HepG2 (cell line): ENCODE data around the gene TRPC3. TPM values are rescaled to one million over a fixed set of nuclear protein-coding genes. Genes with fewer than 3 reads are reported as not detected.

Experiments used
- ATAC-seq: fragments of 200-7000 bp; cut with Tn5 transposase; 3 replicates; pipeline ENCODE4 v1.9.1; 2020; ENCODE audit warnings: mild to moderate bottlenecking, moderate library complexity
- BruUV-seq: library from RNA; stranded (reverse); fragments of 400-500 nt; replicated peaks from 2 replicates; lab custom pipeline; 2021; lab: Mats Ljungman, UMichigan
- CTCF ChIA-PET: fragments of 300-600 bp; formaldehyde crosslinking; extraction: SDS; loops from one replicate; lab custom pipeline; 2021; ENCODE audit warnings: low total read pairs, inconsistent platforms, low intra/inter-chr PET ratio; lab: Yijun Ruan, JAX
- POLR2A ChIA-PET: fragments of 350-600 bp; sonication (Branson Sonifier 250); formaldehyde crosslinking; loops from one replicate; lab custom pipeline; 2020; ENCODE audit warnings: antibody characterized with exemption, inconsistent platforms; lab: Yijun Ruan, JAX
- DNase-seq: peaks from one replicate; pipeline ENCODE4 v3.0.0-alpha.2; 2015; ENCODE audit warnings: low spot score
- FAIRE-seq: peaks from 3 replicates; lab custom pipeline; 2011; peaks lifted over from hg19 to GRCh38; lab: Jason Lieb, UNC
- H2AFZ ChIP-seq: one replicate; pipeline ENCODE4 v1.6.1; 2011; ENCODE audit warnings: low read length, inconsistent platforms
- H3K27ac ChIP-seq: fragments of 300-600 bp; 3 replicates; pipeline ENCODE4 v1.8.0; 2011; ENCODE audit warnings: mixed run types, mild to moderate bottlenecking, mixed read lengths, low read length, inconsistent platforms; ENCODE audit not compliant: insufficient read depth; ENCODE audit errors: extremely low read length
- H3K27me3 ChIP-seq, 2 experiments: fragments of 200-600 bp in 1 of 2; 2 replicates in 1 of 2; 3 replicates in 1 of 2; pipeline versions ENCODE4 v1.6.0 to v1.8.0; 2011; ENCODE audit warnings: low read length in 2 of 2, mild to moderate bottlenecking in 2 of 2, moderate library complexity in 2 of 2, inconsistent platforms in 1 of 2; ENCODE audit not compliant: insufficient read depth in 2 of 2, control insufficient read depth in 1 of 2
- H3K36me3 ChIP-seq, 2 experiments: fragments of 200-600 bp in 1 of 2; replicated peaks in 1 of 2; 2 replicates in 1 of 2; 3 replicates in 1 of 2; pipeline versions ENCODE4 v1.5.1 to v1.8.0; 2011; ENCODE audit warnings: low read length in 2 of 2, inconsistent platforms in 1 of 2; ENCODE audit not compliant: insufficient read depth in 2 of 2, control insufficient read depth in 1 of 2
- H3K4me1 ChIP-seq: 2 replicates; pipeline ENCODE4 v1.5.1; 2012; ENCODE audit warnings: low read length, inconsistent platforms; ENCODE audit not compliant: insufficient read depth
- H3K4me2 ChIP-seq: 2 replicates; pipeline ENCODE4 v1.6.0; 2011; ENCODE audit warnings: low read depth, low read length, inconsistent platforms
- H3K4me3 ChIP-seq, 3 experiments: fragments of 200-600 bp in 1 of 3; sonication (generic), shearing (Covaris generic) in 1 of 3; replicated peaks in 1 of 3; 2 replicates each; pipeline ENCODE4 v1.5.1; 2011 to 2016; ENCODE audit warnings: low read length in 3 of 3, inconsistent platforms in 2 of 3, low read depth in 2 of 3, mild to moderate bottlenecking in 2 of 3, control low read depth in 1 of 3, mixed read lengths in 1 of 3; ENCODE audit not compliant: insufficient read depth in 1 of 3
- H3K79me2 ChIP-seq: one replicate; pipeline ENCODE4 v1.6.1; 2011; ENCODE audit warnings: low read length, inconsistent platforms; ENCODE audit not compliant: insufficient read depth
- H3K9ac ChIP-seq: 2 replicates; pipeline ENCODE4 v1.6.0; 2011; ENCODE audit warnings: mild to moderate bottlenecking, low read depth, low read length, inconsistent platforms; ENCODE audit not compliant: insufficient read depth
- H3K9me3 ChIP-seq: 2 replicates; pipeline ENCODE4 v1.5.1; 2012; ENCODE audit warnings: mild to moderate bottlenecking, low read length
- H4K20me1 ChIP-seq: 2 replicates; pipeline ENCODE4 v1.6.0; 2011; ENCODE audit warnings: inconsistent platforms, mild to moderate bottlenecking, low read length, moderate library complexity; ENCODE audit not compliant: insufficient read depth
- ATF7-NPFF ChIP-seq: sonication (generic); formaldehyde crosslinking; IDR thresholded peaks from 2 replicates; pipeline ENCODE4 v1.8.1; 2023; ENCODE audit warnings: mild to moderate bottlenecking, low read depth, missing genetic modification reagents, moderate library complexity
- ELF1 ChIP-seq: sonication (generic); formaldehyde crosslinking; IDR thresholded peaks from 2 replicates; pipeline ENCODE4 v1.4.0; 2020; ENCODE audit warnings: missing genetic modification reagents
- FIP1L1 ChIP-seq: fragments of 200-400 bp; formaldehyde crosslinking; IDR thresholded peaks from 2 replicates; pipeline ENCODE4 v1.6.1; 2018; ENCODE audit warnings: low read depth, mild to moderate bottlenecking, low read length, moderate library complexity, borderline replicate concordance; ENCODE audit not compliant: insufficient read depth
- FOXC1 ChIP-seq: sonication (generic); formaldehyde crosslinking; IDR thresholded peaks from 2 replicates; pipeline ENCODE4 v1.8.0; 2022; ENCODE audit warnings: mild to moderate bottlenecking, missing genetic modification reagents, borderline replicate concordance
- MAFF ChIP-seq: IDR thresholded peaks from 2 replicates; pipeline ENCODE4 v1.6.1; 2011; ENCODE audit warnings: low read depth, low read length, improper control_type of control experiment
- MTA3 ChIP-seq: sonication (generic); formaldehyde crosslinking; IDR thresholded peaks from 2 replicates; pipeline ENCODE4 v1.4.0; 2020; ENCODE audit warnings: missing genetic modification reagents
- PHF20 ChIP-seq: sonication (generic); formaldehyde crosslinking; IDR thresholded peaks from 2 replicates; pipeline ENCODE4 v1.5.0; 2020; ENCODE audit warnings: mild to moderate bottlenecking, missing genetic modification reagents
- POLR2AphosphoS5 ChIP-seq: IDR thresholded peaks from 2 replicates; pipeline ENCODE4 v1.6.1; 2012; ENCODE audit warnings: low read depth, low read length
- TOPORS ChIP-seq: sonication (generic); formaldehyde crosslinking; IDR thresholded peaks from 2 replicates; pipeline ENCODE4 v1.8.0; 2023; ENCODE audit warnings: mild to moderate bottlenecking, missing genetic modification reagents
- ZBTB20 ChIP-seq: sonication (generic); formaldehyde crosslinking; IDR thresholded peaks from 2 replicates; pipeline ENCODE4 v1.8.1; 2023; ENCODE audit warnings: missing genetic modification reagents, low read depth, mild to moderate bottlenecking, borderline replicate concordance
- ZFP90 ChIP-seq: sonication (generic); formaldehyde crosslinking; IDR thresholded peaks from 2 replicates; pipeline ENCODE4 v1.8.0; 2022; ENCODE audit warnings: missing genetic modification reagents, mild to moderate bottlenecking, inconsistent platforms, borderline replicate concordance
- ZFX ChIP-seq: sonication (generic); formaldehyde crosslinking; IDR thresholded peaks from 2 replicates; pipeline ENCODE4 v1.4.0; 2020; ENCODE audit warnings: mild to moderate bottlenecking, low read depth, missing genetic modification reagents, moderate library complexity
- ZKSCAN5 ChIP-seq: sonication (generic); formaldehyde crosslinking; IDR thresholded peaks from 2 replicates; pipeline ENCODE4 v1.5.1; 2020; ENCODE audit warnings: mild to moderate bottlenecking, missing genetic modification reagents
- ZNF446 ChIP-seq: sonication (generic); formaldehyde crosslinking; IDR thresholded peaks from 2 replicates; pipeline ENCODE4 v1.5.0; 2020; ENCODE audit warnings: mild to moderate bottlenecking, missing genetic modification reagents
- ZNF503 ChIP-seq: sonication (generic); formaldehyde crosslinking; IDR thresholded peaks from 2 replicates; pipeline ENCODE4 v1.4.0; 2020; ENCODE audit warnings: missing genetic modification reagents
- ZNF546 ChIP-seq: sonication (generic); formaldehyde crosslinking; conservative IDR thresholded peaks from 2 replicates; pipeline ENCODE4 v1.8.1; 2023; ENCODE audit warnings: mild to moderate bottlenecking, missing genetic modification reagents
- ZNF615 ChIP-seq: sonication (generic); formaldehyde crosslinking; IDR thresholded peaks from 2 replicates; pipeline ENCODE4 v1.5.0; 2020; ENCODE audit warnings: mild to moderate bottlenecking, missing genetic modification reagents, borderline replicate concordance
- ZNF703 ChIP-seq: sonication (generic); formaldehyde crosslinking; IDR thresholded peaks from 2 replicates; pipeline ENCODE4 v1.5.1; 2020; ENCODE audit warnings: missing genetic modification reagents, mild to moderate bottlenecking, moderate library complexity, borderline replicate concordance
- ZNF746 ChIP-seq: sonication (generic); formaldehyde crosslinking; IDR thresholded peaks from 2 replicates; pipeline ENCODE4 v1.8.0; 2022; ENCODE audit warnings: mild to moderate bottlenecking, missing genetic modification reagents
- ZNF776 ChIP-seq: sonication (generic); formaldehyde crosslinking; IDR thresholded peaks from 2 replicates; pipeline ENCODE4 v1.4.0; 2020; ENCODE audit warnings: mild to moderate bottlenecking, missing genetic modification reagents
- ZNF83 ChIP-seq: sonication (generic); formaldehyde crosslinking; IDR thresholded peaks from 2 replicates; pipeline ENCODE4 v1.4.0; 2020; ENCODE audit warnings: missing genetic modification reagents, mild to moderate bottlenecking, borderline replicate concordance
- WGBS: methylation state at CpG from one replicate; pipeline ENCODE4 v1.1.6; 2017; ENCODE audit warnings: low lambda C conversion rate; 5-methylcytosine and 5-hydroxymethylcytosine counted together
- in situ Hi-C: cut with HindIII; loops from 2 replicates; pipeline ENCODE4 v1.10.0; 2017; ENCODE audit warnings: low pct_unique_long_range_greater_than_20kb; ENCODE audit not compliant: extremely low pct_ligation_motif_present
- intact Hi-C: fragments of 100-400 bp; cut with micrococcal nuclease; formaldehyde crosslinking; loops from one replicate; pipeline ENCODE4 v1.10.0; 2022; ENCODE audit not compliant: unreplicated experiment
- polyA plus RNA-seq, 8 experiments: library from polyadenylated mRNA; depleted of rRNA in 3 of 8; stranded (reverse) in 7 of 8; unstranded in 1 of 8; fragments of >200 nt; fragmentation: Illumina TruSeq in 4 of 8; extraction: Trizol in 4 of 8; gene quantifications; 2 replicates each; pipeline versions ENCODE4 v1.2.1 to v1.2.3, GENCODE V29; 2011 to 2016; ENCODE audit warnings: low read depth in 4 of 8, missing spikeins in 1 of 8, mixed read lengths in 1 of 8; ENCODE audit not compliant: insufficient read depth in 1 of 8
- total RNA-seq, 5 experiments: library from RNA; depleted of rRNA; stranded (reverse); fragments of >200 nt; fragmentation: Illumina TruSeq; extraction: Trizol; gene quantifications; 2 replicates each; pipeline ENCODE4 v1.2.3, GENCODE V29; 2016; ENCODE audit warnings: low read depth in 1 of 5

Gene TRPC3
- total and polyA plus RNA-seq, 2 of the 13 experiments (the other 11 are each of a cell fraction or from before 2014, with no cell fraction given) = not detected

- POLR2A ChIA-PET = no interaction called here
- intact Hi-C loops = no loop called here
- Histone ChIP-seq H3K9ac (no peak overlapping the region), H3K79me2 (no peaks in the 10 kb centered on the region), H3K27ac (no peak overlapping the region), H3K27me3 (peaks cover 7 to 42% of the 10 kb centered on the region in 2 experiments), H3K4me3 (no peak overlapping the region), H4K20me1 (no peaks in the 10 kb centered on the region), H3K4me1 (peaks cover 14% of the 10 kb centered on the region), H3K9me3 (no peaks in the 10 kb centered on the region), H3K4me2 (no peak overlapping the region), H3K36me3 (no peaks in the 10 kb centered on the region), H2AFZ (no peak overlapping the region)
- in situ Hi-C loops = no loop called here
- FAIRE-seq (no peak), DNase-seq (no peak), ATAC-seq (no peak)
- CTCF ChIA-PET = no interaction called here
- no peak for TF ChIP-seq ZNF446 (CRISPR knock-in tag)
- TF ChIP-seq MAFF = no peak
- no peak for TF ChIP-seq PHF20 (CRISPR knock-in tag)
- no peak for TF ChIP-seq ZBTB20 (CRISPR knock-in tag)
- no peak for TF ChIP-seq ZNF776 (CRISPR knock-in tag)
- no peak for TF ChIP-seq FOXC1 (CRISPR knock-in tag)
- no peak for TF ChIP-seq ZFX (CRISPR knock-in tag)
- TF ChIP-seq ZNF615 = no peak
- TF ChIP-seq TOPORS (CRISPR knock-in tag) = no peak
- no TSS peak for BruUV-seq
Measured at GRCh38 chr4:121953860-121954259, 2.0 kb upstream of the TRPC3 start.

GRCh38 chr4:121952290-121952689 lies 430 bp upstream of the TRPC3 start:
- H4K20me1 ChIP-seq = no peaks in the 10 kb centered on the region
- no peak for FAIRE-seq
- H3K27me3 ChIP-seq = peaks cover 7 to 48% of the 10 kb centered on the region in 2 experiments
- peaks cover 14% of the 10 kb centered on the region for H3K4me1 ChIP-seq
- BruUV-seq = no TSS peak
- no peak for DNase-seq
- no peak overlapping the region for H2AFZ ChIP-seq
- CTCF ChIA-PET = no interaction called here
- 56% methylated on average over 7 of the region's 7 CpGs for WGBS
- no peak overlapping the region for H3K4me3 ChIP-seq
- in situ Hi-C loops (no loop called here), intact Hi-C loops (no loop called here)
- no peaks in the 10 kb centered on the region for H3K9me3 ChIP-seq
- no peak for ATAC-seq
- H3K79me2 ChIP-seq = no peaks in the 10 kb centered on the region
- no peaks in the 10 kb centered on the region for H3K36me3 ChIP-seq
- no peak overlapping the region for H3K27ac ChIP-seq
- no peak overlapping the region; the same call in 1 of the 2 replicates for H3K4me2 ChIP-seq
- no peak overlapping the region for H3K9ac ChIP-seq
- POLR2A ChIA-PET = no interaction called here
- TF ChIP-seq ZNF746 (CRISPR knock-in tag) (no peak), ZNF503 (no peak), ZKSCAN5 (no peak), ATF7-NPFF (CRISPR knock-in tag) (no peak), ZNF83 (no peak), FIP1L1 (no peak), POLR2AphosphoS5 (no peak), ZNF703 (CRISPR knock-in tag) (no peak), MTA3 (CRISPR knock-in tag) (no peak), ELF1 (CRISPR knock-in tag) (no peak), PHF20 (CRISPR knock-in tag) (no peak), ZFP90 (no peak), ZNF546 (CRISPR knock-in tag) (no peak)
